K562 (cell line): Measurements from ENCODE around the gene SCYL1. TPM values are rescaled to one million over a fixed set of nuclear protein-coding genes. Genes with fewer than 3 reads are reported as not detected.

Experiments
- ELF4 ChIP-seq: fragments of 450-650 bp; formaldehyde crosslinking; IDR thresholded peaks from 2 replicates; pipeline ENCODE4 v1.4.0; 2022; ENCODE audit warnings: missing genetic modification characterization
- FUS ChIP-seq: fragments of 200-400 bp; formaldehyde crosslinking; optimal IDR thresholded peaks from 2 replicates; pipeline ENCODE3; 2017; ENCODE audit warnings: low read depth, low read length
- GABPB2 ChIP-seq: fragments of 250-450 bp; sonication (Bioruptor Pico); conservative IDR thresholded peaks from 2 replicates; pipeline ENCODE4 v1.5.1; 2021; ENCODE audit warnings: mild to moderate bottlenecking
- HIVEP1 ChIP-seq: fragments of 250-450 bp; sonication (Bioruptor Pico); IDR thresholded peaks from 2 replicates; pipeline ENCODE4 v1.4.0; 2020; ENCODE audit warnings: mild to moderate bottlenecking
- MEF2A ChIP-seq: IDR thresholded peaks from 2 replicates; pipeline ENCODE4 v1.6.1; 2011; ENCODE audit warnings: low read depth, mild to moderate bottlenecking, low read length, moderate library complexity; ENCODE audit not compliant: control insufficient read depth
- MIER1 ChIP-seq: fragments of 450-650 bp; IDR thresholded peaks from 2 replicates; pipeline ENCODE4 v1.6.1; 2016; ENCODE audit warnings: antibody characterized with exemption, mild to moderate bottlenecking, low read depth
- MTA2 ChIP-seq: fragments of 450-650 bp; IDR thresholded peaks from 2 replicates; pipeline ENCODE4 v1.6.1; 2016; ENCODE audit warnings: low read depth
- SIX5 ChIP-seq, 2 experiments: IDR thresholded peaks; 2 replicates each; pipeline ENCODE4 v1.6.1; 2011; ENCODE audit warnings: low read length in 2 of 2, borderline replicate concordance in 1 of 2, low read depth in 1 of 2, mild to moderate bottlenecking in 1 of 2, moderate library complexity in 1 of 2; ENCODE audit not compliant: insufficient read depth in 1 of 2
- SRSF3 ChIP-seq: fragments of 200-400 bp; formaldehyde crosslinking; IDR thresholded peaks from 2 replicates; pipeline ENCODE4 v1.6.1; 2016; ENCODE audit warnings: mild to moderate bottlenecking, low read length, moderate library complexity; ENCODE audit not compliant: insufficient read depth
- TAF7 ChIP-seq: fragments of 450-650 bp; IDR thresholded peaks from 2 replicates; pipeline ENCODE4 v1.6.1; 2016; ENCODE audit warnings: missing genetic modification characterization, missing compliant biosample characterization
- TCF3 ChIP-seq: sonication (generic); formaldehyde crosslinking; IDR thresholded peaks from 2 replicates; pipeline ENCODE4 v1.4.0; 2020; ENCODE audit warnings: mild to moderate bottlenecking, missing genetic modification reagents
- ZNF316 ChIP-seq: fragments of 450-650 bp; IDR thresholded peaks from 2 replicates; pipeline ENCODE4 v1.6.1; 2016
- ZNF445 ChIP-seq: fragments of 250-450 bp; sonication (Bioruptor Pico); IDR thresholded peaks from 2 replicates; pipeline ENCODE4 v1.4.0; 2020; ENCODE audit warnings: low read depth, mild to moderate bottlenecking, moderate library complexity
- ZNF668 ChIP-seq: fragments of 250-450 bp; sonication (Bioruptor Pico); IDR thresholded peaks from 2 replicates; pipeline ENCODE4 v1.8.0; 2022; ENCODE audit warnings: mild to moderate bottlenecking, inconsistent platforms
- ZNF696 ChIP-seq: fragments of 250-450 bp; sonication (Bioruptor Pico); conservative IDR thresholded peaks from 2 replicates; pipeline ENCODE4 v1.4.0; 2020; ENCODE audit warnings: mild to moderate bottlenecking, moderate library complexity
- polyA plus RNA-seq, 8 experiments: library from polyadenylated mRNA; depleted of rRNA in 4 of 8; stranded (reverse) in 5 of 8; unstranded in 3 of 8; fragments of >200 nt; fragmentation: Nextera tagmentation in 2 of 8; fragmentation: Illumina TruSeq in 1 of 8; extraction: Ambion mirVana in 2 of 8; extraction: Trizol in 1 of 8; gene quantifications; 2 replicates each; pipeline versions ENCODE4 v1.2.1 to v1.2.3, GENCODE V29; 2011 to 2014; ENCODE audit warnings: inconsistent platforms in 1 of 8, missing spikeins in 1 of 8
- total RNA-seq, 7 experiments: library from RNA; depleted of rRNA in 6 of 7; stranded (reverse); fragments of >200 nt in 6 of 7; fragmentation: Illumina TruSeq in 2 of 7; extraction: Trizol in 2 of 7; gene quantifications; 2 replicates each; pipeline versions ENCODE4 v1.2.1 to v1.2.3, GENCODE V29; 2011 to 2021; ENCODE audit warnings: low replicate concordance in 1 of 7
- TF ChIP-seq, protein P1 (sequence below): fragments of 250-450 bp; sonication (Bioruptor Pico); IDR thresholded peaks from 2 replicates; pipeline ENCODE4 v1.9.0; 2021; ENCODE audit warnings: mild to moderate bottlenecking
- TF ChIP-seq, protein P2 (sequence below): fragments of 250-450 bp; sonication (Bioruptor Pico); IDR thresholded peaks from 2 replicates; pipeline ENCODE4 v1.4.0; 2020; ENCODE audit warnings: mild to moderate bottlenecking, moderate library complexity
- TF ChIP-seq, protein P3 (sequence below): fragments of 250-450 bp; sonication (Bioruptor Pico); IDR thresholded peaks from 2 replicates; pipeline ENCODE4 v1.5.0; 2020; ENCODE audit warnings: mild to moderate bottlenecking
- TF ChIP-seq, protein P4 (sequence below): sonication (generic); formaldehyde crosslinking; IDR thresholded peaks from 2 replicates; pipeline ENCODE4 v1.8.0; 2023; ENCODE audit warnings: missing genetic modification reagents, mild to moderate bottlenecking, borderline replicate concordance

The SCYL1 gene
- total and polyA plus RNA-seq, 9 of the 15 experiments (the other 6 are each of a cell fraction or from before 2014, with no cell fraction given) = 1.9 to 145 (median 57.6) TPM

DNA sequence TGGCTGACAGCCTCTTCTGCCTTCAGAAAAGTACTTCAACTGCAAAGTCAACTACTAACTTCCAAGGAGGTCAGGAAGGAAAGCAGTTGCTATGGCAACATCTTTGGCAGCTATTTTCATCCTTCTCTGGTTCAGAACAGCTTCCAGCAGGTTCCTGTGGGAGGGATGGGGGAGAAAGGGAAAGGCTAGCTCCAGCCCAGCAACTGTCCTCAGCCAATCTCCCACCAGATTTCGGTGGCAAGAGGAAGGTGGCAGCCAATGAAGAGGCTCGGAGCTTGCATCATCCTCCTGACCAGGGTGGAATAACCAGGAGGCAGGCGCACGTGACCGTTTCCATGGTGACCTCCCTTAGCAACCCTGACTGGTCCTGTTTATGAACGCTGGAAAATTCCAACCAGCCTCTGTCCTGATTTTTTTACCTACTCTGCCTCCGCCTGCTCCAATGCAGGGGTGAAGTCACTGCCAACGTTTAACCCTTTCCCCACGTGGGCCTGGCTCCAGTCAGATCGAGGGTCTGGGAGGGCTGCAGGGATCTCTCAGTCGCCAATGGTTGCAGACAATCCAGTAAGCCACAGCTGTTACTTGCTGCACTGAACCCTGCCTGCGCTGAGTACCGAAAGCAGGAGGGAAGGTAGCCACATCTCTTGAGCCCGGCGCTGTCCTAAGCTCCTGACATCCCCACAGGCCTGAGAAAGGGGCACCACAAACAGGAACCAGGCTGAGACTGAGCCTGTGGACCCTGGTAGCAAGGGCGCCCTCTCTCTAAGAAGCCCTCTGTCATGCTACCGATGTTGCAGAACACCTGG is 37.2 kb upstream of the SCYL1 start (continued):
- TF ChIP-seq FUS (no peak), HIVEP1 (no peak), SIX5 (IDR thresholded peaks at IDR 0.05; ENCODE audit: borderline replicate concordance in 1 of 2, insufficient read depth in 1 of 2, low read depth in 1 of 2, low read length in 2 of 2) (no peak), ZNF668 (CRISPR knock-in tag) (no peak), GABPB2 (no peak), TAF7 (tag) (no peak), MEF2A (no peak), ZNF696 (CRISPR knock-in tag) (no peak), TCF3 (CRISPR knock-in tag) (no peak), SRSF3 (no peak), ELF4 (no peak), MIER1 (no peak), MTA2 (no peak), ZNF445 (CRISPR knock-in tag) (no peak), ZNF316 (no peak)
- TF ChIP-seq, protein P1, sequence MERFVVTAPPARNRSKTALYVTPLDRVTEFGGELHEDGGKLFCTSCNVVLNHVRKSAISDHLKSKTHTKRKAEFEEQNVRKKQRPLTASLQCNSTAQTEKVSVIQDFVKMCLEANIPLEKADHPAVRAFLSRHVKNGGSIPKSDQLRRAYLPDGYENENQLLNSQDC (CRISPR knock-in tag) = no peak
- TF ChIP-seq, protein P2, sequence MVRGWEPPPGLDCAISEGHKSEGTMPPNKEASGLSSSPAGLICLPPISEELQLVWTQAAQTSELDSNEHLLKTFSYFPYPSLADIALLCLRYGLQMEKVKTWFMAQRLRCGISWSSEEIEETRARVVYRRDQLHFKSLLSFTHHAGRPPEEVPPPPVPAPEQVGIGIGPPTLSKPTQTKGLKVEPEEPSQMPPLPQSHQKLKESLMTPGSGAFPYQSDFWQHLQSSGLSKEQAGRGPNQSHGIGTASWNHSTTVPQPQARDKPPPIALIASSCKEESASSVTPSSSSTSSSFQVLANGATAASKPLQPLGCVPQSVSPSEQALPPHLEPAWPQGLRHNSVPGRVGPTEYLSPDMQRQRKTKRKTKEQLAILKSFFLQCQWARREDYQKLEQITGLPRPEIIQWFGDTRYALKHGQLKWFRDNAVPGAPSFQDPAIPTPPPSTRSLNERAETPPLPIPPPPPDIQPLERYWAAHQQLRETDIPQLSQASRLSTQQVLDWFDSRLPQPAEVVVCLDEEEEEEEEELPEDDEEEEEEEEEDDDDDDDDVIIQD (CRISPR knock-in tag) = no peak
- TF ChIP-seq, protein P3, sequence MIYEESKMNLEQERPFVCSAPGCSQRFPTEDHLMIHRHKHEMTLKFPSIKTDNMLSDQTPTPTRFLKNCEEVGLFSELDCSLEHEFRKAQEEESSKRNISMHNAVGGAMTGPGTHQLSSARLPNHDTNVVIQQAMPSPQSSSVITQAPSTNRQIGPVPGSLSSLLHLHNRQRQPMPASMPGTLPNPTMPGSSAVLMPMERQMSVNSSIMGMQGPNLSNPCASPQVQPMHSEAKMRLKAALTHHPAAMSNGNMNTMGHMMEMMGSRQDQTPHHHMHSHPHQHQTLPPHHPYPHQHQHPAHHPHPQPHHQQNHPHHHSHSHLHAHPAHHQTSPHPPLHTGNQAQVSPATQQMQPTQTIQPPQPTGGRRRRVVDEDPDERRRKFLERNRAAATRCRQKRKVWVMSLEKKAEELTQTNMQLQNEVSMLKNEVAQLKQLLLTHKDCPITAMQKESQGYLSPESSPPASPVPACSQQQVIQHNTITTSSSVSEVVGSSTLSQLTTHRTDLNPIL = no peak
- TF ChIP-seq, protein P4, sequence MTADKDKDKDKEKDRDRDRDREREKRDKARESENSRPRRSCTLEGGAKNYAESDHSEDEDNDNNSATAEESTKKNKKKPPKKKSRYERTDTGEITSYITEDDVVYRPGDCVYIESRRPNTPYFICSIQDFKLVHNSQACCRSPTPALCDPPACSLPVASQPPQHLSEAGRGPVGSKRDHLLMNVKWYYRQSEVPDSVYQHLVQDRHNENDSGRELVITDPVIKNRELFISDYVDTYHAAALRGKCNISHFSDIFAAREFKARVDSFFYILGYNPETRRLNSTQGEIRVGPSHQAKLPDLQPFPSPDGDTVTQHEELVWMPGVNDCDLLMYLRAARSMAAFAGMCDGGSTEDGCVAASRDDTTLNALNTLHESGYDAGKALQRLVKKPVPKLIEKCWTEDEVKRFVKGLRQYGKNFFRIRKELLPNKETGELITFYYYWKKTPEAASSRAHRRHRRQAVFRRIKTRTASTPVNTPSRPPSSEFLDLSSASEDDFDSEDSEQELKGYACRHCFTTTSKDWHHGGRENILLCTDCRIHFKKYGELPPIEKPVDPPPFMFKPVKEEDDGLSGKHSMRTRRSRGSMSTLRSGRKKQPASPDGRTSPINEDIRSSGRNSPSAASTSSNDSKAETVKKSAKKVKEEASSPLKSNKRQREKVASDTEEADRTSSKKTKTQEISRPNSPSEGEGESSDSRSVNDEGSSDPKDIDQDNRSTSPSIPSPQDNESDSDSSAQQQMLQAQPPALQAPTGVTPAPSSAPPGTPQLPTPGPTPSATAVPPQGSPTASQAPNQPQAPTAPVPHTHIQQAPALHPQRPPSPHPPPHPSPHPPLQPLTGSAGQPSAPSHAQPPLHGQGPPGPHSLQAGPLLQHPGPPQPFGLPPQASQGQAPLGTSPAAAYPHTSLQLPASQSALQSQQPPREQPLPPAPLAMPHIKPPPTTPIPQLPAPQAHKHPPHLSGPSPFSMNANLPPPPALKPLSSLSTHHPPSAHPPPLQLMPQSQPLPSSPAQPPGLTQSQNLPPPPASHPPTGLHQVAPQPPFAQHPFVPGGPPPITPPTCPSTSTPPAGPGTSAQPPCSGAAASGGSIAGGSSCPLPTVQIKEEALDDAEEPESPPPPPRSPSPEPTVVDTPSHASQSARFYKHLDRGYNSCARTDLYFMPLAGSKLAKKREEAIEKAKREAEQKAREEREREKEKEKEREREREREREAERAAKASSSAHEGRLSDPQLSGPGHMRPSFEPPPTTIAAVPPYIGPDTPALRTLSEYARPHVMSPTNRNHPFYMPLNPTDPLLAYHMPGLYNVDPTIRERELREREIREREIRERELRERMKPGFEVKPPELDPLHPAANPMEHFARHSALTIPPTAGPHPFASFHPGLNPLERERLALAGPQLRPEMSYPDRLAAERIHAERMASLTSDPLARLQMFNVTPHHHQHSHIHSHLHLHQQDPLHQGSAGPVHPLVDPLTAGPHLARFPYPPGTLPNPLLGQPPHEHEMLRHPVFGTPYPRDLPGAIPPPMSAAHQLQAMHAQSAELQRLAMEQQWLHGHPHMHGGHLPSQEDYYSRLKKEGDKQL (CRISPR knock-in tag) = peak; percentile 79; the same call in 1 of the 2 replicates
